GM19239 (cell line): ENCODE data around the gene SKI.
"Not testable (repeated sequence)": the region's sequence is repeated elsewhere in the genome, so short reads cannot be mapped to it uniquely, and the experiment has no call there.

ENCODE experiments used
- DNase-seq: peaks from one replicate; pipeline ENCODE4 v3.0.0; 2011; ENCODE audit warnings: low spot score; ENCODE audit not compliant: insufficient read length
- FAIRE-seq: peaks from 2 replicates; lab custom pipeline; 2011; peaks lifted over from hg19 to GRCh38; lab: Jason Lieb, UNC

The SKI gene

GRCh38 chr1:2287649-2288048 is 59.5 kb downstream of the SKI start:
- FAIRE-seq: no peak
- DNase-seq: no peak

GRCh38 chr1:2288311-2288710 is 60.2 kb downstream of the SKI start:
- FAIRE-seq (no peak), DNase-seq (no peak)

GRCh38 chr1:2288816-2289536 is 60.9 kb downstream of the SKI start:
- DNase-seq: no peak
- FAIRE-seq: no peak

GRCh38 chr1:2289607-2290006 is 61.5 kb downstream of the SKI start:
- FAIRE-seq (no peak), DNase-seq (no peak)

- DNase-seq (no peak), FAIRE-seq (no peak)
Measured at GRCh38 chr1:2290171-2290578, 62.1 kb downstream of the SKI start.

- DNase-seq: peak; percentile 70
- FAIRE-seq: peak; percentile 94
Measured at GRCh38 chr1:2290595-2291510, 62.7 kb downstream of the SKI start.

- no peak for FAIRE-seq
- no peak for DNase-seq
Measured at GRCh38 chr1:2291577-2291976, 63.5 kb downstream of the SKI start.

- FAIRE-seq (no peak), DNase-seq (no peak)
Measured at GRCh38 chr1:2292725-2293450, 64.8 kb downstream of the SKI start.

- FAIRE-seq (no peak), DNase-seq (no peak)
Measured at GRCh38 chr1:2294033-2294724, 66.1 kb downstream of the SKI start.

- DNase-seq (no peak), FAIRE-seq (no peak)
Measured at GRCh38 chr1:2294725-2295078, 66.6 kb downstream of the SKI start.

GRCh38 chr1:2295526-2295925 is 67.4 kb downstream of the SKI start:
- FAIRE-seq (no peak), DNase-seq (no peak)

- DNase-seq, FAIRE-seq: not testable (repeated sequence)
Measured at GRCh38 chr1:2296211-2296610, 68.1 kb downstream of the SKI start.

- FAIRE-seq (no peak), DNase-seq (no peak)
Measured at GRCh38 chr1:2296614-2297013, 68.5 kb downstream of the SKI start.

- FAIRE-seq (no peak), DNase-seq (no peak)
Measured at GRCh38 chr1:2297246-2298011, 69.3 kb downstream of the SKI start.

GRCh38 chr1:2298685-2299084 is 70.6 kb downstream of the SKI start:
- no peak for FAIRE-seq

GRCh38 chr1:2299131-2299627 is 71.1 kb downstream of the SKI start:
- DNase-seq: no peak

More at GRCh38 chr1:2298685-2299084, 70.6 kb downstream of the SKI start:
- DNase-seq: no peak

GRCh38 chr1:2300004-2300771 is 72.1 kb downstream of the SKI start:
- FAIRE-seq (peak; percentile 98), DNase-seq (peak; percentile 98)

More at GRCh38 chr1:2299131-2299627, 71.1 kb downstream of the SKI start:
- FAIRE-seq: no peak

GRCh38 chr1:2300851-2301606 is 72.9 kb downstream of the SKI start:
- DNase-seq (peak; percentile 90), FAIRE-seq (no peak)
